Bone marrow (tissue), 2 donors: Measurements from ENCODE around the gene PPAN.

Experiments used
- DNase-seq, 2 donors: peaks; one replicate each; lab custom pipeline; 2025; lab: John Stamatoyannopoulos, UW

Gene PPAN

DNA sequence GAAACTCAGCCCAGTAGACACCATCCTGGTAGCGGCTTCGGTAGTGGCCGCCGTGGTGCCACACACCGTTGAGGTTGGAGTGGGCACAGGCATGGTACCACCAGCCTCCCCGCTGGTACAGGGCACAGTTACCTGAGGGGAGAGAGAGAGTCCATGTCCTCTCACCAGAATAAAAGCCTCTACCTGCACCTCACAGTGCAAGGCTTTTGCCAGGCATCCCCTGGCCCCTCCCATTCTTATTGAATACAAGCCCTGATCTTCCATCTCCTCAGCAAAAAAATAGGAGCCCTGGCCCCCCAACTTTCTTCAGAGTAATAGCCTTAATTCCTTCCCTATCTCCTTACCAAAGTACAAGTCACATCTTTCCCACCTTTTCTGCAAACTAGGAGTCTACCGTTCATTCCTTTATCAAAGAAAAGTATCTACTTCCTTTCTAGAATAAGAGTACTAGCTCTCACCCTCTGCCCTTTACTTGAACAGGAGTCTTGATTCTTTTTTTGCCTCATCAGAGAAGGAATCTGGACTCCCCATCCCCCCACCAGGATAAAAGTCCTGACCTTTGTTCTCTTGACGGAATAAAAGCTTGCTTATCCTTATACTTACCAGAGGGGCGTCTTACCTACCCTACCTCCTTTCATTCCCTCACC, 13.4 kb upstream of the PPAN start:
- DNase-seq, result no peak

DNA sequence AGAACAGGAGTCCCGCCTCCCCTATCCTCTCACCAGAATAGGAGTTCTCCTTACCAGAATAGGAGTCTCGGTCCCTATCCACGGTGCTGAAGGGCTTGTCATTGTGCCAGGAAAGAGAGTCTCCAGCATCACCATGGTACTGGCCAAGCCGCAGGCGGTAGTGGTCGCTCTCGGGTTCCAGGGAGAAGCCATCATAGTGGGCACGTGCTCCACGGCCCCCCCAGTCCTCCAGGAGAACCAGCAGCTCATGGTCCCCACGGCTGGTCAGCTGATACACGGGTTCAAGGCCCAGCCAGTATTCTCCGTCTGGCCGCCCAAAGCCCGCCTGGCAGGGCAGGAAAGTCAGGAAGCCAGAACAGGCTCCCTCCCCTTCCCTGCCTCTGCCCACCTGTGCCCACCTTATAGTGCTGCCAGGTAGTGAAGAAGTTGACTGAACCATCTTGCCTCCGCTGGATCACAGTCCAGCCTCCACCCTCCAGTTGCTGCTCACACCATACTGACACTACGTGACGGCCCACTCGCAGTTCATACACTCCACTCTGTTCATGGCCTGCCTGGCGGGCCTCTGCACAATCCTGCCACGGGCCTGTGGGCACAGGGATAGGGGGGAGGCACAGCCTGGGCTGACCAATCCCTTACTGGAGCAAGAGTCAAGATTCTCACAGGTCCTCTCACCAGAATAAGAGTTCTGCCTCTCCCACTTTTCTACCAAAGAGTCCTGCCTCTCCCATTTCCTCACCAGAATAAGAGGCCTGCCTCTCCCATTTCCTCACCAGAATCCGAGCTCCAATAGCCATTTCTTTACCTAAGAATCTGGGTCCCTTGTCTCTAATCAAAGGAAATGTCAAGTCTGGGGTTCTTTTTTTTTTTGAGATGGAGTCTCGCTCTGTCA, 12.6 kb upstream of the PPAN start:
- DNase-seq, result no peak

DNA sequence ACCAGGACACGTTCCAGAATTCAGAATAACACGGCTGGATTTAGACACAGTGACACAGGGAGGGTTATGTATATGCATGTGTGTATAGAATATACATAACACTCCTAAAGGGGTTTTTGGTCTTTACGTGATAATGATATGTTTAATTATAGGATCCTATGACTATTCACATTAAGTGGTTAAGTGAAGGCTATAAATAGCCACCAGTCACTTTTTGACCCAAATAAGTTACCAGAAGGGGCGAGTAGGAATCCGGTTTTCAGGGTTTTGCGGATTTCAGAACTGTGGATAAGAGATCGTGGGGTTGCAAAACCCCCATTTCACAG, 10.6 kb upstream of the PPAN start:
- DNase-seq, result no peak

DNA sequence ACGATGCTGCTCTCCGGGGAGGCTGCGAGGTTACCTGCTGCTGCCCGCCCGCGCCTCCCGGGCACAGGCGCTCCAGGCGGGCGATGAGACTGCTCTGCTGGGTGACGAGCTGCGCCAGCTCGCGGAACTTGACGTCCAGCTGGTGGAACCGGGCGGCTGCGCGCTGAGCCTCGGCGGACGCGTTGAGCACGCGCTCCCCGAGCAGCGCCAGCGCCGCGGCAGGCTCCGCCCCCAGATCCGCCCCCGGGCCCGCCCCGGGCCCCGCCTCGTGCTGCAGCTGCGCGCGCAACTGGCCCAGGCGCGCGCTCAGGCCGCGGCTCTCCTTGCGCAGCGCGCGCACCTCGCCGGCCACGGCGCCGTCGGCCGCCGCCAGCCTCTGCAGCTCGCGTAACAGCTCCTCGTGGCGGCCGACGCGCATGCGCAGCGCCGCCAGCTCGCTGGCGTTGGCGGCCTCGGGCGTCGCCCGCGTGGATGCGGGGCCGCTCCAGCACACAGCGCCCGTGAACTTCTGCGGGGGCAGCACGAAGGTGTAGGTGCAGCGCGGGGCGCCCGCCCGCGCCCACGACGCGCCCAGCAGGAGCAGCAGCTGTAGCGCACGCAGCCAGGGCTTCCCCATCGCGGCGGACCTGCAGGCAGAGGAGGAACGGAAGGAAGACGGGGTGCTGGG, 10.1 kb upstream of the PPAN start:
- peak; percentile 45 to 74 for DNase-seq

DNA sequence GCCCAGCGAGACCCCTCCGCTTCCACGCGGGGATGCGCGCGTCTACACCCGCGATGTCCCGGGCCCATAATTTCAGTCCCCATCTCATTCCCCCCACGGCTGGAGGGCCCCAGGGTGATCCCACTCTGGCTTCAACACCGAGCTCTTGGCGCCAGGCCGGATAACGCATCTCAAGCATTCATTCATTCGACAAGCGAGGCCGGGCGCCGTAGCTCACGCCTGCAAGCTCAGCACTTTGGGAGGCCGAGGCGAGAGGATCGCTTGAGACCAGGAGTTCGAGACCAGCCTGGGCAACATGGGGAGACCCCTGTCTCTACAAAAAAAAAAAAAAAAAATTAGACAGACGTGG, 9.6 kb upstream of the PPAN start:
- no peak for DNase-seq

DNA sequence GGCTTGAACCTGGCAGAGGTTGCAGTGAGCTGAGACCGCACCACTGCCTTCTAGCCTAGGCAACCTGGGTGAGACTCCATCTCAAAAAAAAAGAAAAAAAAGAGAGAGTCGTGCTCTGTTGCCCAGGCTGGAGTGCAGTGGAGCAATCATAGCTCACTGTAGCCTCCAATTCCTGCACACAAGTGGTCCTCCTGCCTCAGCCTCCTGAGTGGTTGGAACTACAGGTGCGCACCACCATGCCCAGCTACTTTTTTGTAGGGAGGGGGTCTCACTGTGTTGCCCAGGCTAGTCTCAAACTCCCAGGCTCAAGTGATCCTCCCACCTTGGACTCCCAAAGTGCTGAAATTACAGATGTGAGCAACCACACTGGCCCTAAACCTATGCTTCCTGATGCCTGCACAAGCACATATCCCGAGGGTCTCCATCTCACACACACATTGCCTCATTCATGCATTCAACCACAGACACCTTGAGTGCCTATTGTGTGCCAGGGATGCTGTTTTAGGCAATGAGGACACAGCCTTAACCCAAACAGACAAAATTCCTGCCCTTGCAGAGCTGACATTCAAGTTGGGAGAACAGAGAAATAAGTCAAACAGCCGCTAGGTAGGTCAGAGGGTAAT, 5.9 kb upstream of the PPAN start:
- DNase-seq, result no peak

DNA sequence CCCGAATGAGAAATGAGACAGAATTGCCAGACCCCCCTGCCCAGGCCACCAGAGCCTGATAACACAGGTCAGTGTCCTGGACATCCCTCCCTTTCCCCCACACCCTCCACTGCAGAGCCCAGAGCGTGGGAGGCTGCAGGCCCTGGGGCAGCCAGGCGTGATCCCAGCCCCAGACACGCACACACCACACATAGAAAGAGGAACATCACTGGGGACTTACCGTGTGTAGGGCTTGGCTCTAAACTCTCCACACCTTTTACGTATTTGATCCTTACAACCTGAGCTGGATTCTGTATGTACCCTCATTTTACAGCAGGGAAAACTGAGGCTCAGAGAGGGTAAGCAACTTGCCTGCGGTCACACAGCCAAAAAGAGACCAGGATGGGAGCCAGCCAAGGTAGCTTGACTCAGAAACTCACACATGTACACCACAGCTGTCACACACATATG, 3.4 kb upstream of the PPAN start:
- no peak for DNase-seq

DNA sequence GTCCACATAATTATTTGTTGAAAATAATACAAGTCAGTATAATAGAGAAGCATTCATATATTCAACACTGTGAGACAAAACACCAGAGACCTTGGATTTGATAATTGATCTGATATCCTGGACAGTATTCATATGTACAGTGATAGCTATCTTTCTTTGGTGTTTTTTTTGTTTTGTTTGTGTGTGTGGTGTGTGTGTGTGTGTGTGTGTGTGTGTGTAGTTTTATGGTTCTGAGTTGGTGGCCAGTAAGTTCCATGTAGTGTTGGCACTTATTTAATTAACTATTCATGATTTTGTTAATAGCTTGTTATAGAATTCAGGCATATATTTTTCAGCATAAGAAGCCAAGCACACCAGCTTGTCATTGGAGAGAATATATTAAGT, 2.0 kb upstream of the PPAN start:
- no peak for DNase-seq

DNA sequence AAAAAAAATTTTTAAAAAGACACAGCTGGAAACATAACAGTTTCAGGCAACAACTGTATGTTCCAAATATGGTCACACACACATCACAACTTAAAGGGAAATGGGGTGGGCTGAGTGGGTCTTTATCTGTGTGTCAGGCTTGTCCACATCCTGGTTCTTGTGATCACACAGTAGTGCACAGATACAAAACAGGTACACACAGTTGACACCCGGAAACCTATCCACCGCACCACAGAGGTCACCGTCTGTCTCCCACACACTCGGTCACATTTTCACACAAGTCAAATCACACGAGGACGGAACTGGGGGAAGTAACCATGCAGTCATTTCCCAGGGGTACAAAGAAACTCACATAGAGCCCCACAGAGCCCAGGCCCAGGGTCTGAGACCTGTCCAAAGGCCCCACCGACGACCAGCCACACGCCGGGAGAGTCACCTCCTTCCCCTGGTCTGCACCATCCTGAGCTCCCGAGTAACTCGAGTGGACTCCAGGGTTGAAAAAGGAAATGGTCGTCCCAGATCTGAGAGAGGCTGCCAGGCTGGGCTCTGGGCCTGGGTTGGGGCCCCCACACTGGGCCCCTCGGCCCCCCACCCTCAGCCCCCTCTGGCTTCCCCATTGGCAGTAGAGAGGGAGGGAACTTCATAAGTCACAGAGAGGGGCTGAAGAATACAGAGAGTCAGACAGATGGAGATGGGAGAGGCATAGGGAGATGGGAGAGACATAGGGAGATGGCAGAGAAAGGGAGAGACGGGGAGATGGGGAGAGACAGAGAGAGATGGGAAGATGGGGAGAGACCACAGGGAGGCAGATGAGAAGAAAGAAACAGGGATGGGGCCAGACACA, 1.3 kb upstream of the PPAN start:
- peak in 1 of 2 donors; percentile 88 for DNase-seq

DNA sequence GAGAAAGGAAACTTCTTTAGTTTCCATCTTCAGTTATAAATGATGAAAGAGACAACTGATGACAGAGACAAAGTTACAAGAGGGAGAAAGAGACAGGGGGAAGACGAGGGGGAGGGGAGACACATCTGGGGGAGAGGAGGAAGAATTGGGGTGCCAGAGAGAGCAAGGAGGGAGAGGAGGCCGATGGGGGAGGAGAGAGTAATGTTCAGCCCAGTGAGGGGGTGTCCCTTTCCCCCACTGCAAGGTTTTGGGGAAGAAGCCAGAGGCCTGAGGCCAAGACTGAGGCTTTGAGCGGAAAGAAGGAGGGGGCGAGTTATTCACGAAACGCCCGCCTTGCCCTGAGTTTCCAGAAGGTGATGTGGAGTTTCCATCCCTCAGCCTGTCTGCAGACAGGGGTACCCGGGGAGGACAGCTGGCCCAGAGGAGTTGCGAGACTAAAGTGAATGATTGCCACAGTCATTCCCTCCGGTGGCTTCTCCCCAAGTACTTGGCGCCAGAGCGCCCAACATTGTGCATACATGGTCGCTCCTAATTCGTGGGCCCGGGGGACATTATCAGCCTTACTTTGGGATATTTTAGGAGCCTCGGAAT, 558 bp upstream of the PPAN start:
- peak in 1 of 2 donors; percentile 77 for DNase-seq

DNA sequence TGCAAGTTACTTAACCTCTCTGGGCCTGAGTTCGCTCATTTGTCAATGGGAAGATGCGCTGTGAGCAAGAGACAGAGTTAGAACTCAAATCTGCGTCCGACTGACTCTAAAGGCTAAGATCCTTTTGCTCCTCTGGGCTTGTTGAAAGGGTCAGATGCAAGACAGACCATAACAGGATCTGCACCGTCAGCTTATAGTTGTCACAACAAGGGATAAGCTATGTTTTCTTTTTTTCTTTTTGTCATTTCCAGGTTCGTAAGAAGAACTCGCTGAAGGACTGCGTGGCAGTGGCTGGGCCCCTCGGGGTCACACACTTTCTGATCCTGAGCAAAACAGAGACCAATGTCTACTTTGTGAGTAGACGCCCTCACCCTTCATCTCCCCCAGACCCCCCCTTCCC, 1.1 kb downstream of the PPAN start:
- no peak for DNase-seq

DNA sequence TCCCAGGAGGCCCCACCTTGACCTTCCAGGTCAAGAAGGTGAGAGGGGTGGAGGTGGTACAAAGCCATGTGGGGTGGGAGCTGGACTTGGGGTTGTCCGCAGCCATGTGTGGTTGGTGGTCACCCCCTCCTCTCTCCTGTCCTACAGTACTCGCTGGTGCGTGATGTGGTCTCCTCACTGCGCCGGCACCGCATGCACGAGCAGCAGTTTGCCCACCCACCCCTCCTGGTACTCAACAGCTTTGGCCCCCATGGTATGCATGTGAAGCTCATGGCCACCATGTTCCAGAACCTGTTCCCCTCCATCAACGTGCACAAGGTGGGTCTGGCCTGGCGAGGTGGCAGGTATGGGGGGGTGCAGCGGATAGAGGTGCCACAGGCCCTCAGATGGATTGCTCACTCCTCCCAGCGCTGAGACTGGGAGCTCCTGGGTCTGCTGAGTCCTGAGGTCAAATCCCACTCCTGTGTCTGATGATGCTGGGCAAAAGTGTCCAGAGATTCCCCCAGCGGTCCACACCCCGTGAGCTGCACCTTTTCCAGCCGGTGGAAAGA, 1.7 kb downstream of the PPAN start:
- DNase-seq, result no peak

DNA sequence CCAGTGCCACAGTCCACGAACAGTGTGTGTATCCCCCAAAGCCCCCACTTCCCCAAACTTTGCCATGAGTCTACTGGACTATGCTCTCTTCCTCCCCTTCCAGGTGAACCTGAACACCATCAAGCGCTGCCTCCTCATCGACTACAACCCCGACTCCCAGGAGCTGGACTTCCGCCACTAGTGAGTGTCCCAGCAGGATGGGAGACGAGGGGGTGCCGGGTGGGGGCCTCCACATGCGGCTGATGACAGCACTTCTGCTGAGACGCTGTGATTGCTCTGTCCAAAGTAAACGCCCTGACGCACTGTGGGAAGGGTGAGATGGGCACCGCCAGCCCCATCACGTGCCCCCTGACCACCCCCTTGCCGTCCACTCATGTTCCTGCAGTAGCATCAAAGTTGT, 3.4 kb downstream of the PPAN start:
- DNase-seq, result no peak

DNA sequence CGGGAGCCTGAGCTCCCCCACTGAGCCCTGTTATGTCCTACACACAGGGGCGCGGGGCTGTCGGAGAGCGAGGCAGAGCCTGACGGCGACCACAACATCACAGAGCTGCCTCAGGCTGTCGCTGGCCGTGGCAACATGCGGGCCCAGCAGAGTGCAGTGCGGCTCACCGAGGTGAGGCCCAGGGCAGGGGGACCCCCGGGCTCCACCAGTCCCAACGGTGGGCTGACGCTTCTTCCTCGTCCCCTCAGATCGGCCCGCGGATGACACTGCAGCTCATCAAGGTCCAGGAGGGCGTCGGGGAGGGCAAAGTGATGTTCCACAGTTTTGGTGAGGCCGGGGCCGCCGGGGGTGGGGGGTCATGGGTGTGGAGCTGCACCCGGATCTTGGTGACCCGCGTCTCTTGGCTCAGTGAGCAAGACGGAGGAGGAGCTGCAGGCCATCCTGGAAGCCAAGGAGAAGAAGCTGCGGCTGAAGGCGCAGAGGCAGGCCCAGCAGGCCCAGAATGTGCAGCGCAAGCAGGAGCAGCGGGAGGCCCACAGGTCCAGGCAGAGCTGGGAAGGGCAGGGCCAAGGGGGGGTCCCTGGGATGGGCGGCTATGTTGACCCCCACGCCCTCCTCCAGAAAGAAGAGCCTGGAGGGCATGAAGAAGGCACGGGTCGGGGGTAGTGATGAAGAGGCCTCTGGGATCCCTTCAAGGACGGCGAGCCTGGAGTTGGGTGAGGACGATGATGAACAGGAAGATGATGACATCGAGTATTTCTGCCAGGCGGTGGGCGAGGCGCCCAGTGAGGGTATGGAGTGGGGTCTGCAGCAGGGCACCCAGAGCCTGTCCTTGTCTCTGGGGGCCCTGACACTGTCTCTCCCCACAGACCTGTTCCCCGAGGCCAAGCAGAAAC, 4.2 kb downstream of the PPAN start:
- no peak for DNase-seq

DNA sequence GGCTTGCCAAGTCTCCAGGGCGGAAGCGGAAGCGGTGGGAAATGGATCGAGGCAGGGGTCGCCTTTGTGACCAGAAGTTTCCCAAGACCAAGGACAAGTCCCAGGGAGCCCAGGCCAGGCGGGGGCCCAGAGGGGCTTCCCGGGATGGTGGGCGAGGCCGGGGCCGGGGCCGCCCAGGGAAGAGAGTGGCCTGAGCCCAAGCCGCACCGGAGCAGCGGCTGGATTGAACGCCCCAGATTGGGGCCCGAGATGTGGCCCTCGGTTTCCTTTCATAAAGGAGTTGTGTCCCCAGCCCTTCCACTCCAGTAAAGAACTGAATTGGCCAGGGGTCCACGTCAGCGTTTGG, 4.8 kb downstream of the PPAN start:
- no peak for DNase-seq

DNA sequence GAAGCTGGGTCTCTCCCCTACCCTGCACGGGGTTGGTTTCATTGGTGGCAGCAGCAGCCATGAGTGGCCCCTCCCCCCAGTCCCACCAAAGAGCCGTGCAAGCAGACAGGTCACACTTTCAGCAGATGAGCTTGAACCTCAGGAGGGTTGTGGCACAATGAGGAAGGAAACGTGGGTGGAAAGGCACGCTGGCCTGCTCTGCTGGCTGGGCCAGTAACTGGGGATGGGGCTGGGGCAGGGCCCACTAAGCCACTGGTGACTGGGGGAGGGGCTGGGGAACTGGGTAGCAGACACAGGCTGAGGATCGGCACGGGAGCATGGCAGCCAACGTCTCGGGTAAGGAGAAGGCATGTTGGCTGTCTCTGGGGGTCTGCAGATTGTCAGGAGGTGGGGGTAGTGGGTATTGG, 5.2 kb downstream of the PPAN start, which contains the start of gene P2RY11:
Gene P2RY11 (plus strand): TSS at position 289 of the 407 bp plus-strand sequence. CDS start 29 bp downstream, at position 318.
- peak in 1 of 2 donors; percentile 59 for DNase-seq

DNA sequence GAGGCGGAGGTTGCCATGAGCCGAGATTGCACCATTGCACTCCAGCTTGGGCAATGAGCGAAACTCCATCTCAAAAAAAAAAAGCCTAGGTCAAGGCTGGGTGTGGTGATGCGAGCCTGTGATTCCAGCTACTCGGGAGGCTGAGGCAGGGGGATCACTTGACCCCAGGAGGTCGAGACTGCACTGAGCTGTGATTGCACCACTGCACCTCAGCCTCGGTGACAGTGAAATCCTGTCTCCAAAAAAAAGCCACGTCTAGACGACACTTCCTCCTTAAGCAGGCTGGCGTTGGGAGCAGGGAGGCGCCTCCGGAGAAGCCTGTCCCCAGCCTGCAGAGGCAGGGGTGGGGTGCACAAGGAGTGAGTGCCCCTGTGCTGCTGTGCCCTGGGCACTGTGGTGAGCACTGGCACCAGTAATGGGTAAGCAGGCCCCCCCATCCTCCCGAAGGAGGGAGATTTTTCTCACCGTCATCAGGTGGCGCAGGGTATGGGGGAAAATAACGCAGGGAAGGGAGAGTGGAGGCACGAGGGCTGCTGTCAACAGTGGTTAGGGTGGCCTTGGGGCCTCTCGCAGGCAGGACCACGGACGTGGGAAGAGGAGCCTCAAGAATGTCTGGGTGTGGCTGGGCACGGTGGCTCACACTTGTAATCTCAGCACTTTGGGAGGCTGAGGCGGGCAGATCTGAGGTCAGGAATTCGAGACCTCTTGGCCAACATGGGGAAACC, 6.0 kb downstream of the PPAN start:
- DNase-seq, result peak in 1 of 2 donors; percentile 13

DNA sequence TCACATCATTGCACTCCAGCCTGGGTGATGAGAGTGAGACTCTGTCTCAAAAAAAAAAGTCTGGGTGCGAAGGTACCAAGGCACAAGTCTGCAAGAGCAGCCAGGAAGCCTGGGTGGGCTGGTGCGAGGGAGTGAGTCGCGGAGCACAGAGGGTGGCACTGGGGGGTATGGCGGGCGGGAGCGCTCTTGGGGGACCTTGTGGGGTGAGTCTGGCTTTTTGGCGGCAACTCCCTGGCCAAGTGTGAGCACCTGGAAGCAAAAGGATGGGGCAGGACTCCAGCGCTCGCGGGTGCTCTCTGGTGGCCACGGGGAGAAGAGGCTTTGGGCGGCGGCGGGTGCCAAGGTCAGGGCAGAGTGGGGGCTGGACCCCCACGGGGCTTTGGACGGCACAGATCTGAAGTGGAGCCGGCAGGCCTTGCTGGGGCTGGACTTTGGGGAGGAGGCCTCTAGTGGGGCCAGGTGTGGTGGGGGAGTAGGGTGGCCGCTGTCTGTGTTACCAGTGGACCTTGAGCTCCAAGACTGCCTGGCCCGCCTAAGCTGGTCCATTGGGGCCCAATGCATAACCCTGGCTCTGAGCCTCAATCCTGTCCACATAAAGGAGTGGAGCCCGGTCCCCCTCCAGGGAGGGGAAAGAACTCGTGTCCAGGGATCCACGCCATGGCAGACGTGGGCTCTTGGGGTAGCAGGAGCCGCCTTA, 6.9 kb downstream of the PPAN start:
- peak in 1 of 2 donors; percentile 13 for DNase-seq

DNA sequence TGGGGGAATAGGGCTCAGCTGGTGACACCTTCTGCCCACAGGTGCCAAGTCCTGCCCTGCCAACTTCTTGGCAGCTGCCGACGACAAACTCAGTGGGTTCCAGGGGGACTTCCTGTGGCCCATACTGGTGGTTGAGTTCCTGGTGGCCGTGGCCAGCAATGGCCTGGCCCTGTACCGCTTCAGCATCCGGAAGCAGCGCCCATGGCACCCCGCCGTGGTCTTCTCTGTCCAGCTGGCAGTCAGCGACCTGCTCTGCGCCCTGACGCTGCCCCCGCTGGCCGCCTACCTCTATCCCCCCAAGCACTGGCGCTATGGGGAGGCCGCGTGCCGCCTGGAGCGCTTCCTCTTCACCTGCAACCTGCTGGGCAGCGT, 7.4 kb downstream of the PPAN start:
- DNase-seq, result no peak
